Measurements from ENCODE around the gene PRKCB.
"Not testable (repeated sequence)": the region's sequence is repeated elsewhere in the genome, so short reads cannot be mapped to it uniquely, and the experiment has no call there.

GRCh38 chr16:23933650-23934049 is 97.9 kb downstream of the PRKCB start:
- not testable (repeated sequence) for TF ChIP-seq CTCF (IDR thresholded peaks at IDR 0.05; ENCODE audit: insufficient read depth, low read length, poor library complexity, severe bottlenecking); EZH2phosphoT487 (conservative IDR thresholded peaks at IDR 0.05; ENCODE audit: low read length)

Data from SU-DHL-6 (cell line).